Stimulated activated CD8-positive, alpha-beta memory T cell treated with anti-CD3 and anti-CD28 coated beads, Interleukin-2, amount 100 ng/mL, for 48 hours (primary cell): ENCODE data around the gene CTNNA3.

Source experiments
- DNase-seq, 2 donors: peaks; one replicate each; pipeline ENCODE4 v3.0.0-alpha.2; 2020; ENCODE audit warnings: low read depth in 2 of 2

Gene CTNNA3

GRCh38 chr10:66755474-66755873 lies 940.5 kb downstream of the CTNNA3 start:
- DNase-seq = no peak

- DNase-seq = no peak
These were observed 943.3 kb downstream of the CTNNA3 start for GRCh38 chr10:66752714-66753113.

- DNase-seq = no peak
These were observed 947.8 kb downstream of the CTNNA3 start for GRCh38 chr10:66748217-66748616.

- DNase-seq = no peak
These were observed 948.5 kb downstream of the CTNNA3 start for GRCh38 chr10:66747451-66747850.

- no peak for DNase-seq
These were observed 949.3 kb downstream of the CTNNA3 start for GRCh38 chr10:66746711-66747110.

- DNase-seq = no peak
These were observed 949.7 kb downstream of the CTNNA3 start for GRCh38 chr10:66746246-66746645.

GRCh38 chr10:66744915-66745314 lies 951.1 kb downstream of the CTNNA3 start:
- no peak for DNase-seq

- DNase-seq = no peak
These were observed 958.8 kb downstream of the CTNNA3 start for GRCh38 chr10:66737241-66737640.

GRCh38 chr10:66723608-66724400 lies 972.2 kb downstream of the CTNNA3 start:
- no peak for DNase-seq

GRCh38 chr10:66719483-66719882 lies 976.5 kb downstream of the CTNNA3 start:
- DNase-seq = no peak

GRCh38 chr10:66717231-66717981 lies 978.6 kb downstream of the CTNNA3 start:
- no peak for DNase-seq

- no peak for DNase-seq
These were observed 981.3 kb downstream of the CTNNA3 start for GRCh38 chr10:66714741-66715140.

- no peak for DNase-seq
These were observed 982.6 kb downstream of the CTNNA3 start for GRCh38 chr10:66713387-66713786.

GRCh38 chr10:66698069-66698468 lies 997.9 kb downstream of the CTNNA3 start:
- no peak for DNase-seq

GRCh38 chr10:66695046-66695445 lies 1000.9 kb downstream of the CTNNA3 start:
- DNase-seq = no peak

- no peak for DNase-seq
These were observed 1011.4 kb downstream of the CTNNA3 start for GRCh38 chr10:66684581-66684980.

- DNase-seq = no peak
These were observed 1015.1 kb downstream of the CTNNA3 start for GRCh38 chr10:66680886-66681285.

GRCh38 chr10:66678521-66678920 lies 1017.5 kb downstream of the CTNNA3 start:
- DNase-seq = no peak

- no peak for DNase-seq
These were observed 1022.9 kb downstream of the CTNNA3 start for GRCh38 chr10:66673071-66673470.

- DNase-seq = no peak
These were observed 1024.4 kb downstream of the CTNNA3 start for GRCh38 chr10:66671562-66671961.

- no peak for DNase-seq
These were observed 1024.9 kb downstream of the CTNNA3 start for GRCh38 chr10:66671064-66671463.

GRCh38 chr10:66656499-66656898 lies 1039.5 kb downstream of the CTNNA3 start:
- no peak for DNase-seq

GRCh38 chr10:66654861-66655260 lies 1041.1 kb downstream of the CTNNA3 start:
- DNase-seq = no peak
